Aorta (tissue), 5 donors: ENCODE results near the gene CCDC169. TPM values are rescaled to one million over a fixed set of nuclear protein-coding genes. Genes with fewer than 3 reads are reported as not detected.
A peak's percentile ranks its signal among the peaks of the same experiment; 100 is the strongest.

Source experiments
- ATAC-seq: fragments of 200-7000 bp; cut with Tn5 transposase; one replicate; pipeline ENCODE4 v1.9.1; 2022; ENCODE audit warnings: moderate library complexity; ENCODE audit not compliant: low FRiP score
- DNase-seq, 2 donors: peaks; one replicate each; pipeline ENCODE4 v3.0.0-alpha.2; 2020
- H3K27ac ChIP-seq, 2 donors: one replicate each; pipeline ENCODE4 v1.5.1; 2013; ENCODE audit warnings: low read length in 2 of 2, mild to moderate bottlenecking in 2 of 2, moderate library complexity in 2 of 2, control low read depth in 1 of 2, inconsistent platforms in 1 of 2, low read depth in 1 of 2
- H3K27me3 ChIP-seq, 2 donors: one replicate each; pipeline ENCODE4 v1.6.1; 2013; ENCODE audit warnings: control low read depth in 1 of 2, low read length in 1 of 2, mild to moderate bottlenecking in 1 of 2, moderate library complexity in 1 of 2; ENCODE audit not compliant: insufficient read depth in 2 of 2, control insufficient read depth in 1 of 2
- H3K36me3 ChIP-seq, 2 donors: one replicate each; pipeline ENCODE4 v1.6.1; 2013; ENCODE audit warnings: control low read depth in 1 of 2, low read length in 1 of 2, mild to moderate bottlenecking in 1 of 2; ENCODE audit not compliant: insufficient read depth in 2 of 2, control insufficient read depth in 1 of 2
- H3K4me1 ChIP-seq, 2 donors: one replicate each; pipeline ENCODE4 v1.6.1; 2013; ENCODE audit warnings: low read length in 2 of 2, control low read depth in 1 of 2, mild to moderate bottlenecking in 1 of 2, moderate library complexity in 1 of 2; ENCODE audit not compliant: insufficient read depth in 2 of 2, control insufficient read depth in 1 of 2
- H3K4me3 ChIP-seq, 2 donors: one replicate each; pipeline ENCODE4 v1.5.1; 2013; ENCODE audit warnings: low read length in 2 of 2, control low read depth in 1 of 2, mild to moderate bottlenecking in 1 of 2
- H3K9me3 ChIP-seq: one replicate; pipeline ENCODE4 v1.6.1; 2013; ENCODE audit warnings: mild to moderate bottlenecking, low read length; ENCODE audit not compliant: control insufficient read depth
- WGBS, 2 donors: extraction: QIAGEN DNeasy Blood & Tissue Kit; methylation state at CpG; one replicate each; pipeline ENCODE4 v1.1.7; 2013; 5-methylcytosine and 5-hydroxymethylcytosine counted together
- intact Hi-C, 2 donors: fragments of 100-400 bp; cut with DNase I; formaldehyde crosslinking; loops; one replicate each; pipeline versions ENCODE4 v1.14.2 to v1.15.0; 2022
- polyA plus RNA-seq, 2 donors: library from polyadenylated mRNA; stranded (reverse); fragments of 200-250 nt; gene quantifications; one replicate each; pipeline ENCODE4 v1.2.3, GENCODE V29; 2013
- total RNA-seq, 2 donors: library from RNA; stranded (reverse); fragmentation: NEBNext Ultra II Directional; extraction: Animal tissue kit (Norgen Biotek cat#: 25700); gene quantifications; one replicate each; pipeline ENCODE4 v1.2.1, GENCODE V29; 2021
- donor health status: healthy with polysubstance abuse.
- donor health status: Bipolar disorder and iron deficiency.
- donor health status: DM: no; HTN: no; CAD: no.
- donor health status: DM: no; HTN: no; CAD: no.
- donor health status: DM: yes; HTN: yes; CAD: no.

The CCDC169 gene
- total and polyA plus RNA-seq, 4 donors = 0.28 to 1.5 (median 0.55) TPM; not detected in 1

GRCh38 chr13:36298535-36299068 is 988 bp upstream of the CCDC169 start:
- H3K4me3 ChIP-seq = no peak overlapping the region
- no peaks in the 10 kb centered on the region for H3K36me3 ChIP-seq
- H3K9me3 ChIP-seq = no peaks in the 10 kb centered on the region
- 17 to 23% methylated on average over 4 of the region's 4 CpGs for WGBS, 2 donors
- ATAC-seq (no peak), DNase-seq (no peak)
- no peaks in the 10 kb centered on the region for H3K27me3 ChIP-seq
- no peak overlapping the region for H3K27ac ChIP-seq
- intact Hi-C loops = no loop called here
- no peaks in the 10 kb centered on the region for H3K4me1 ChIP-seq

GRCh38 chr13:36294096-36294495 is 3.5 kb downstream of the CCDC169 start:
- no peaks in the 10 kb centered on the region for H3K4me1 ChIP-seq
- H3K9me3 ChIP-seq = no peaks in the 10 kb centered on the region
- WGBS, 2 donors = 68 to 78% methylated on average over 3 of the region's 3 CpGs
- H3K36me3 ChIP-seq = no peaks in the 10 kb centered on the region
- intact Hi-C loops = no loop called here
- H3K4me3 ChIP-seq = no peak overlapping the region
- no peak overlapping the region for H3K27ac ChIP-seq
- H3K27me3 ChIP-seq = no peaks in the 10 kb centered on the region
- DNase-seq (no peak), ATAC-seq (no peak)

GRCh38 chr13:36293497-36293896 is 4.1 kb downstream of the CCDC169 start:
- Histone ChIP-seq H3K4me1 (no peaks in the 10 kb centered on the region), H3K27me3 (no peaks in the 10 kb centered on the region), H3K36me3 (no peaks in the 10 kb centered on the region), H3K27ac (no peak overlapping the region), H3K4me3 (no peak overlapping the region), H3K9me3 (no peaks in the 10 kb centered on the region)
- ATAC-seq (no peak), DNase-seq (no peak)
- intact Hi-C loops = no loop called here
- WGBS, 2 donors = 86 to 91% methylated on average over 1 of the region's 1 CpG

GRCh38 chr13:36288794-36289391 is 8.7 kb downstream of the CCDC169 start:
- DNase-seq (no peak), ATAC-seq (no peak)
- Histone ChIP-seq H3K27ac (no peak overlapping the region), H3K36me3 (no peaks in the 10 kb centered on the region), H3K4me1 (no peaks in the 10 kb centered on the region), H3K27me3 (no peaks in the 10 kb centered on the region), H3K4me3 (no peak overlapping the region), H3K9me3 (no peaks in the 10 kb centered on the region)
- intact Hi-C loops = loop anchor here in 1 of 2 donors (5.0 kb wide), 1 partner anchor 448 kb away; no protein-coding TSS in a partner anchor

GRCh38 chr13:36286006-36286405 is 11.6 kb downstream of the CCDC169 start:
- 88 to 89% methylated on average over 2 of the region's 2 CpGs for WGBS, 2 donors
- H3K9me3 ChIP-seq = no peaks in the 10 kb centered on the region
- H3K36me3 ChIP-seq = no peaks in the 10 kb centered on the region
- DNase-seq (no peak), ATAC-seq (no peak)
- intact Hi-C loops = loop anchor here in 1 of 2 donors (5.0 kb wide), 1 partner anchor 451 kb away; no protein-coding TSS in a partner anchor
- H3K27ac ChIP-seq = no peak overlapping the region
- H3K4me1 ChIP-seq = no peaks in the 10 kb centered on the region
- H3K27me3 ChIP-seq = no peaks in the 10 kb centered on the region
- H3K4me3 ChIP-seq = no peak overlapping the region

GRCh38 chr13:36282821-36283432 is 14.7 kb downstream of the CCDC169 start:
- DNase-seq (no peak), ATAC-seq (peak; percentile 46)
- no peaks in the 10 kb centered on the region for H3K36me3 ChIP-seq
- H3K9me3 ChIP-seq = no peaks in the 10 kb centered on the region
- H3K4me1 ChIP-seq = no peaks in the 10 kb centered on the region
- WGBS, 2 donors = 44 to 46% methylated on average over 6 of the region's 6 CpGs
- no peaks in the 10 kb centered on the region for H3K27me3 ChIP-seq
- no peak overlapping the region for H3K27ac ChIP-seq
- intact Hi-C loops = loop anchor here in 1 of 2 donors (5.0 kb wide), 1 partner anchor 454 kb away; no protein-coding TSS in a partner anchor
- H3K4me3 ChIP-seq = no peak overlapping the region

GRCh38 chr13:36275190-36276002 is 22.2 kb downstream of the CCDC169 start:
- no peak for DNase-seq
- H3K9me3 ChIP-seq = no peaks in the 10 kb centered on the region
- H3K4me3 ChIP-seq = no peak overlapping the region
- 56 to 60% methylated on average over 3 of the region's 3 CpGs for WGBS, 2 donors
- intact Hi-C loops = loop anchor here (1.0 to 2.0 kb wide), 2 partner anchors 297 kb away; no protein-coding TSS in a partner anchor
- no peak overlapping the region for H3K27ac ChIP-seq
- no peaks in the 10 kb centered on the region for H3K4me1 ChIP-seq
- H3K36me3 ChIP-seq = no peaks in the 10 kb centered on the region
- H3K27me3 ChIP-seq = no peaks in the 10 kb centered on the region
- ATAC-seq = peak; percentile 68

- Histone ChIP-seq H3K27me3 (no peaks in the 10 kb centered on the region), H3K36me3 (no peaks in the 10 kb centered on the region), H3K4me3 (no peak overlapping the region), H3K4me1 (no peaks in the 10 kb centered on the region), H3K27ac (no peak overlapping the region), H3K9me3 (no peaks in the 10 kb centered on the region)
- intact Hi-C loops = no loop called here
- DNase-seq (no peak), ATAC-seq (no peak)
- WGBS, 2 donors = 34 to 48% methylated on average over 2 of the region's 2 CpGs
Observed at GRCh38 chr13:36273431-36273830, 24.2 kb downstream of the CCDC169 start.
